ENCODE results near the gene LBHD2.

GRCh38 chr14:103129301-103130016 is 45.4 kb downstream of the LBHD2 start:
- TF ChIP-seq SUZ12 (IDR thresholded peaks at IDR 0.05) (no peak), FOXM1 (IDR thresholded peaks at IDR 0.05; ENCODE audit: borderline replicate concordance) (no peak), BHLHE40 (IDR thresholded peaks at IDR 0.05; ENCODE audit: borderline replicate concordance) (no peak), ARNT (IDR thresholded peaks at IDR 0.05) (no peak), NFRKB (IDR thresholded peaks at IDR 0.05) (no peak), TARDBP (IDR thresholded peaks at IDR 0.05) (no peak), ZNF384 (IDR thresholded peaks at IDR 0.05) (no peak), SP1 (IDR thresholded peaks at IDR 0.05) (no peak), L3MBTL2 (conservative IDR thresholded peaks at IDR 0.05) (no peak), LEF1 (IDR thresholded peaks at IDR 0.05; ENCODE audit: borderline replicate concordance) (no peak), FOXA1 (IDR thresholded peaks at IDR 0.05) (no peak), FOXK2 (IDR thresholded peaks at IDR 0.05) (no peak)
- TF ChIP-seq, protein P1, sequence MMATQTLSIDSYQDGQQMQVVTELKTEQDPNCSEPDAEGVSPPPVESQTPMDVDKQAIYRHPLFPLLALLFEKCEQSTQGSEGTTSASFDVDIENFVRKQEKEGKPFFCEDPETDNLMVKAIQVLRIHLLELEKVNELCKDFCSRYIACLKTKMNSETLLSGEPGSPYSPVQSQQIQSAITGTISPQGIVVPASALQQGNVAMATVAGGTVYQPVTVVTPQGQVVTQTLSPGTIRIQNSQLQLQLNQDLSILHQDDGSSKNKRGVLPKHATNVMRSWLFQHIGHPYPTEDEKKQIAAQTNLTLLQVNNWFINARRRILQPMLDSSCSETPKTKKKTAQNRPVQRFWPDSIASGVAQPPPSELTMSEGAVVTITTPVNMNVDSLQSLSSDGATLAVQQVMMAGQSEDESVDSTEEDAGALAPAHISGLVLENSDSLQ (IDR thresholded peaks at IDR 0.05): no peak
